Coronary artery (tissue), 2 donors: ENCODE results near the gene CEP68.

ENCODE experiments used
- DNase-seq: peaks from one replicate; pipeline ENCODE4 v3.0.0-alpha.2; 2017; ENCODE audit warnings: low spot score
- H3K27ac ChIP-seq, 2 donors: fragments of 200-600 bp; sonication (generic); one replicate each; pipeline ENCODE4 v1.5.1; 2016 to 2019
- H3K4me3 ChIP-seq: fragments of 200-600 bp; sonication (generic); 2 replicates; pipeline ENCODE4 v1.5.1; 2016; ENCODE audit warnings: mild to moderate bottlenecking, moderate library complexity
- CTCF ChIP-seq: fragments of 200-600 bp; sonication (generic); IDR thresholded peaks from one replicate; pipeline ENCODE4 v1.5.1; 2019; ENCODE audit warnings: antibody characterized with exemption

CEP68 gene

GRCh38 chr2:65056215-65057053, at the start of gene CEP68:
TSS of gene CEP68 (plus strand) at chr2:65056416. CDS start at chr2:65069445, 13,029 bp downstream.
- Histone ChIP-seq H3K27ac (peak within 1 kb of the TSS; percentile 90 to 93), H3K4me3 (peak within 1 kb of the TSS; percentile 95)
- DNase-seq, result peak; percentile 98
- no peak for TF ChIP-seq CTCF

- Histone ChIP-seq H3K27ac (no peak overlapping the region), H3K4me3 (no peak overlapping the region)
- DNase-seq, result no peak
Observed at GRCh38 chr2:65013776-65014175, 42.4 kb upstream of the CEP68 start.

GRCh38 chr2:65015731-65016130, 40.5 kb upstream of the CEP68 start:
- no peak for DNase-seq
- H3K4me3 ChIP-seq, result no peak overlapping the region
- H3K27ac ChIP-seq, result no peak overlapping the region
- no peak for TF ChIP-seq CTCF

More at GRCh38 chr2:65013776-65014175, 42.4 kb upstream of the CEP68 start:
- no peak for TF ChIP-seq CTCF

- no peak overlapping the region for H3K27ac ChIP-seq
- no peak for DNase-seq
- TF ChIP-seq CTCF, result no peak
- no peak overlapping the region for H3K4me3 ChIP-seq
Observed at GRCh38 chr2:65016789-65017188, 39.4 kb upstream of the CEP68 start.

GRCh38 chr2:65017335-65017734, 38.9 kb upstream of the CEP68 start:
- no peak for DNase-seq
- H3K4me3 ChIP-seq, result no peak overlapping the region
- no peak overlapping the region for H3K27ac ChIP-seq
- TF ChIP-seq CTCF, result no peak

GRCh38 chr2:65018141-65018582, 38.1 kb upstream of the CEP68 start:
- no peak for TF ChIP-seq CTCF
- Histone ChIP-seq H3K27ac (peak overlapping the region in 1 of 2 donors; percentile 67), H3K4me3 (no peak overlapping the region)
- DNase-seq, result no peak

GRCh38 chr2:65019010-65019409, 37.2 kb upstream of the CEP68 start:
- H3K4me3 ChIP-seq, result no peak overlapping the region
- TF ChIP-seq CTCF, result no peak
- DNase-seq, result no peak
- no peak overlapping the region for H3K27ac ChIP-seq
